ENCODE results near the gene SLC25A42. TPM values are rescaled to one million over a fixed set of nuclear protein-coding genes. Genes with fewer than 3 reads are reported as not detected.

The SLC25A42 gene
- total RNA-seq, 1 donor from 2014 or later: 6.6 TPM

DNA sequence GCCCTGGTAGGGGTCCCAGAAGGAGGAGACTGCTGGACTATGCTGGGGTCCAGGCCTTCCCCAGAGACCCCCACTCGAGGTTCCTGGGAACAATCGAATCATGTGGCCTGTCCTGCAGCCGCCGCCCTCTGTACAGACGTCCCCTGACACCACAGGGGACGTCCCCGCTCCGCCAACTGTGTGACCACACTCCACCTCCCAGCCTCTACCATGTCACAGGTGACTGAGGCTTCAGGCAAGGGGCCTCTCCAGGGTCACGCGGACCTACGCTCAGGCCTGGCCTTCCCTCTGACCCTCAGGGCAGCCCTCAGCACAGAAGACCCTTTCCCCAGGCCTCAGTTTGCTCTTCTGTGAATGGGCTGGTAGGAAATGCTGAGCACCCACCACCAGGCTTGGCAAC is 87.6 kb downstream of the SLC25A42 start:
- Histone ChIP-seq H3K27me3 (no peaks in the 10 kb centered on the region), H3K36me3 (peaks cover 0 to 16% of the 10 kb centered on the region in 2 donors), H3K27ac (no peak overlapping the region), H3K4me3 (no peak overlapping the region), H3K4me1 (no peaks in the 10 kb centered on the region), H3K9me3 (no peaks in the 10 kb centered on the region)
- no peak for DNase-seq (ENCODE audit: extremely low spot score in 2 of 2)
- intact Hi-C loops (cut with DNase I): no loop called here
- TF ChIP-seq POLR2A (IDR thresholded peaks at IDR 0.05): no peak
- no peak for TF ChIP-seq POLR2AphosphoS5 (IDR thresholded peaks at IDR 0.05; ENCODE audit: insufficient read depth in 1 of 2, low read depth in 1 of 2)
- TF ChIP-seq, protein P1, sequence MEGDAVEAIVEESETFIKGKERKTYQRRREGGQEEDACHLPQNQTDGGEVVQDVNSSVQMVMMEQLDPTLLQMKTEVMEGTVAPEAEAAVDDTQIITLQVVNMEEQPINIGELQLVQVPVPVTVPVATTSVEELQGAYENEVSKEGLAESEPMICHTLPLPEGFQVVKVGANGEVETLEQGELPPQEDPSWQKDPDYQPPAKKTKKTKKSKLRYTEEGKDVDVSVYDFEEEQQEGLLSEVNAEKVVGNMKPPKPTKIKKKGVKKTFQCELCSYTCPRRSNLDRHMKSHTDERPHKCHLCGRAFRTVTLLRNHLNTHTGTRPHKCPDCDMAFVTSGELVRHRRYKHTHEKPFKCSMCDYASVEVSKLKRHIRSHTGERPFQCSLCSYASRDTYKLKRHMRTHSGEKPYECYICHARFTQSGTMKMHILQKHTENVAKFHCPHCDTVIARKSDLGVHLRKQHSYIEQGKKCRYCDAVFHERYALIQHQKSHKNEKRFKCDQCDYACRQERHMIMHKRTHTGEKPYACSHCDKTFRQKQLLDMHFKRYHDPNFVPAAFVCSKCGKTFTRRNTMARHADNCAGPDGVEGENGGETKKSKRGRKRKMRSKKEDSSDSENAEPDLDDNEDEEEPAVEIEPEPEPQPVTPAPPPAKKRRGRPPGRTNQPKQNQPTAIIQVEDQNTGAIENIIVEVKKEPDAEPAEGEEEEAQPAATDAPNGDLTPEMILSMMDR (IDR thresholded peaks at IDR 0.05): no peak

DNA sequence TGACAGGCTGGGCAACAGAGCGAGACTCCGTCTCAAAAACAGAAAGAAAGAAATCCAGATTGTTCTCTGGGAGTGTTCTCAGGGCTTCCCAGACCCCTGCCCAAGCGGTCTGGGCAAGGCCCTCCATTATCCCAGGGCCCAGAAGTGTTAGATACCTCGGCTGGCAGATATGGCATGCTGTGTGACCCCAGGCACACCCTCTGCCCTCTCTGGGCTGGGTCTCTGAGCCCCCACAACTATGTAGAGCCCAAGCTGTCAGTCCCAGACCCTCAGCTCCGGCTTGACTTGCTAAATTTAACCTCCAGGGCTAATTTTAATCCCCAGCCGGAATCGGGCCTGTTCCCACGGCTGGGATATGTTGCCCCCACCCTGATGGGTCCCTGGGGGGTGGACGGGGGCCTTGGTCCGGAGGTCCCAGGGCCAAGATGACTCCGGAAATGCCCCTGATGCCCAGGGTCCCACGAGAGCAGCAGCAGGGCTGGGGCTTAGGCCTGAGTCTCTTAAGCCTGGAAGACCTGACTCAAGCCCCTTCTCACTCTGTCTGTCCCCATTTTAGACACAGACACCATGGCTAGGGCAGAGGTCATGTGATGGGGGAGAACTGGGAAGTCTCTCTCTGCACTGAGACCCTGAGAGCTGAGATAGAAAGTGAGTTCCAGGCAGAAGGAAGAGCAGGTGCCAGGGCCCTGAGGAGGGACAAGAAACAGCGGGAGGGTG is 89.0 kb downstream of the SLC25A42 start:
- H3K4me3 ChIP-seq: no peak overlapping the region
- intact Hi-C loops (cut with DNase I): no loop called here
- no peaks in the 10 kb centered on the region for H3K4me1 ChIP-seq
- no peak overlapping the region for H3K27ac ChIP-seq
- no peak for DNase-seq (ENCODE audit: extremely low spot score in 2 of 2)
- TF ChIP-seq, protein P1 (IDR thresholded peaks at IDR 0.05): no peak
- TF ChIP-seq POLR2A (IDR thresholded peaks at IDR 0.05) (no peak), POLR2AphosphoS5 (IDR thresholded peaks at IDR 0.05; ENCODE audit: insufficient read depth in 1 of 2, low read depth in 1 of 2) (no peak)
- no peaks in the 10 kb centered on the region for H3K9me3 ChIP-seq
- no peaks in the 10 kb centered on the region for H3K27me3 ChIP-seq
- peaks cover 0 to 16% of the 10 kb centered on the region in 2 donors for H3K36me3 ChIP-seq

DNA sequence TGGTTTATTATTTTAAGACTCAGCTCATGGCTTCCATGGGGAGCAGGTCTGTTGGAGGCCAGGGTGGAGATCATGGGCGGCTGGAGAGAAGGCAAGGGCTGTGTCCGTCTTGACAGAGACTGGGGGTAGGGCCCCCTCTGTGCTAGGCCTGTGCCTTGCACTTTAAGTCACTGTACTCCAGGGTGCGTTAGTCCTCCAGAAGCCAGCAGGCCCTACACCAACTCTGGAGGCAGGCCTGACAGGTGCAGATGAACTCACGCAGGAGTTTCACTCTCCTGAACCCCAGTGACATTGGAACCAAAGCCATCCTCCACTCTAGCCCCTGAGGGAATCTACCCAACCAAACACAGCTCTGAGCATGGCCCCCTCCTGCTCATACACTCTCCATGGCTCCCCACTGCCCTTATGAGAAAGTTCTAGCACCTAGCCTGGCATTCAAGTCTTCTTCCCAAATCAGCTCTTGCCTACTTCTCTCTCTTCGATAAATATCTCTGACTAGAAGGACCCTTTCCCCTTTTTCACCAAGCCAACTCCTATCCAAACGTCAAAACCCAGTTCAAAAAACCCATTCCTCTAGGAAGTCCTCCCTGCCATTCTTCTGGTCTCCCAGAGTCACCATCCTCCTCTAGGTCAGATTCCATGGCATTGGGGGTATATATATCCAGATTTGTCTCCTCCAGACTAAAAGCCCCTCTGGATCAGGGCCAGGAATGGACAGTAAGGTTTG is 91.1 kb downstream of the SLC25A42 start:
- H3K9me3 ChIP-seq: no peaks in the 10 kb centered on the region
- H3K36me3 ChIP-seq: peaks cover 0 to 5% of the 10 kb centered on the region in 2 donors
- no peak for DNase-seq (ENCODE audit: extremely low spot score in 2 of 2)
- no peaks in the 10 kb centered on the region for H3K4me1 ChIP-seq
- no peak overlapping the region for H3K4me3 ChIP-seq
- H3K27ac ChIP-seq: no peak overlapping the region
- H3K27me3 ChIP-seq: no peaks in the 10 kb centered on the region
- TF ChIP-seq, protein P1 (IDR thresholded peaks at IDR 0.05): no peak
- no peak for TF ChIP-seq POLR2AphosphoS5 (IDR thresholded peaks at IDR 0.05; ENCODE audit: insufficient read depth in 1 of 2, low read depth in 1 of 2)
- TF ChIP-seq POLR2A (IDR thresholded peaks at IDR 0.05): no peak
- intact Hi-C loops (cut with DNase I): no loop called here

DNA sequence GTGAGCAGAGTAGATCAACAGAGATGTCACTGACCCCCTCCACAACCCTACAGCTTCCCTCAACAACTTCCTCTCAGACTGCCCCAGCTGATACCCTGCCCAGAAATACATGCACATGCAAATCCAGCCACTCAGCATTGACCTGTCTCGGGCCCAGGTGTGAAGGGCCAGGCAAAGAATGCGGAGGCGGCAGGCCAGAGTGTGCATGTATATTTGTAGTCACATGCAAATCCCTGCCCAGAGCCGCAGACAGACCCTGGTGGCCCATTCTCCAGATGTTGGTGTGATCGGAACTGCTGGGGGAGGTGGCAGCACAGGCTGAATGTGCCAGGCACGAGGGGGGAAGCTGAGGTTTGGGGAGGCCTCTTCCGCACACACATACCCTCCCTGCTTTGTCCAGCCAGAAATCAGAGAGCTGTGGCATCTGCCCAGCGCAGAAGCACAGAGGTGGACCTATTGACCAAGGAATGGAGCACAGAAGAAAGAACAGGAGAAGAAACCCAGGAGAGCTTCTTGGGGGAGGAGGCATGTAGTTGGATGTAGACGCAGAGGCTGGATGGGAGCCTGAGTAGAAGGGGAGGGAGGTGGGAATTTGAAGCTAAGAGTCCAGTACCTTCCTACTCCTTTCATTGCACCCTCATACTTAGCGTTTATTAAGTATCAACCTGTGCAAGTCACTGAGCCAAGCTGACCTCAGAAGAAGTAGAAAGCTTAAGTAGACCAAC is 91.9 kb downstream of the SLC25A42 start:
- DNase-seq (ENCODE audit: extremely low spot score in 2 of 2): no peak
- intact Hi-C loops (cut with DNase I): no loop called here
- H3K4me3 ChIP-seq: no peak overlapping the region
- H3K4me1 ChIP-seq: no peaks in the 10 kb centered on the region
- TF ChIP-seq POLR2A (IDR thresholded peaks at IDR 0.05): no peak
- TF ChIP-seq, protein P1 (IDR thresholded peaks at IDR 0.05): no peak
- TF ChIP-seq POLR2AphosphoS5 (IDR thresholded peaks at IDR 0.05; ENCODE audit: insufficient read depth in 1 of 2, low read depth in 1 of 2): no peak
- H3K36me3 ChIP-seq: peaks cover 0 to 5% of the 10 kb centered on the region in 2 donors
- no peak overlapping the region for H3K27ac ChIP-seq
- no peaks in the 10 kb centered on the region for H3K27me3 ChIP-seq
- no peaks in the 10 kb centered on the region for H3K9me3 ChIP-seq
